ENCODE data around the gene ARHGAP15. TPM values are rescaled to one million over a fixed set of nuclear protein-coding genes. Genes with fewer than 3 reads are reported as not detected.

Gene ARHGAP15
- total RNA-seq, 1 experiment from 2014 or later = 0.42 TPM

DNA sequence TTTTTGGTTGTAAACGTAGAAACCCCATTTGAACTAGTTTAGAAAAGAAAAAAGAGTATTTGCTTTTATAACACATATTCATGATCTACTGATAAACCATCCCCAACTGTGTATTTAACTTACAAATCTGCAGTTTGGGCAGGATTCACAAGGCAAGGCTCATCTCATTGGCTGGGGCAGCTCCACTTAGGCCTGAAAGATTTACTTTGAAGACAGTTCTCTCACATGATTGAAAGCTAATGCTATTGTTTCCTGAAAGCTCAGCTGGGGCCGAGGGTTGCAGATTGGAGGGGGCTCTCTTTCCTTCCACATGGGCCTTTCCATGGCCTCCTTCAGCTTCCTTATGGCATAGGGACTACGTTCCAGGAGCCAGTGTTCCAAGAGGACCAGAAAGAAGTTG is 47.4 kb downstream of the ARHGAP15 start (continued):
- TF ChIP-seq, protein P1, sequence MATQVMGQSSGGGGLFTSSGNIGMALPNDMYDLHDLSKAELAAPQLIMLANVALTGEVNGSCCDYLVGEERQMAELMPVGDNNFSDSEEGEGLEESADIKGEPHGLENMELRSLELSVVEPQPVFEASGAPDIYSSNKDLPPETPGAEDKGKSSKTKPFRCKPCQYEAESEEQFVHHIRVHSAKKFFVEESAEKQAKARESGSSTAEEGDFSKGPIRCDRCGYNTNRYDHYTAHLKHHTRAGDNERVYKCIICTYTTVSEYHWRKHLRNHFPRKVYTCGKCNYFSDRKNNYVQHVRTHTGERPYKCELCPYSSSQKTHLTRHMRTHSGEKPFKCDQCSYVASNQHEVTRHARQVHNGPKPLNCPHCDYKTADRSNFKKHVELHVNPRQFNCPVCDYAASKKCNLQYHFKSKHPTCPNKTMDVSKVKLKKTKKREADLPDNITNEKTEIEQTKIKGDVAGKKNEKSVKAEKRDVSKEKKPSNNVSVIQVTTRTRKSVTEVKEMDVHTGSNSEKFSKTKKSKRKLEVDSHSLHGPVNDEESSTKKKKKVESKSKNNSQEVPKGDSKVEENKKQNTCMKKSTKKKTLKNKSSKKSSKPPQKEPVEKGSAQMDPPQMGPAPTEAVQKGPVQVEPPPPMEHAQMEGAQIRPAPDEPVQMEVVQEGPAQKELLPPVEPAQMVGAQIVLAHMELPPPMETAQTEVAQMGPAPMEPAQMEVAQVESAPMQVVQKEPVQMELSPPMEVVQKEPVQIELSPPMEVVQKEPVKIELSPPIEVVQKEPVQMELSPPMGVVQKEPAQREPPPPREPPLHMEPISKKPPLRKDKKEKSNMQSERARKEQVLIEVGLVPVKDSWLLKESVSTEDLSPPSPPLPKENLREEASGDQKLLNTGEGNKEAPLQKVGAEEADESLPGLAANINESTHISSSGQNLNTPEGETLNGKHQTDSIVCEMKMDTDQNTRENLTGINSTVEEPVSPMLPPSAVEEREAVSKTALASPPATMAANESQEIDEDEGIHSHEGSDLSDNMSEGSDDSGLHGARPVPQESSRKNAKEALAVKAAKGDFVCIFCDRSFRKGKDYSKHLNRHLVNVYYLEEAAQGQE (IDR thresholded peaks at IDR 0.05; ENCODE audit: low read depth) = no peak

DNA sequence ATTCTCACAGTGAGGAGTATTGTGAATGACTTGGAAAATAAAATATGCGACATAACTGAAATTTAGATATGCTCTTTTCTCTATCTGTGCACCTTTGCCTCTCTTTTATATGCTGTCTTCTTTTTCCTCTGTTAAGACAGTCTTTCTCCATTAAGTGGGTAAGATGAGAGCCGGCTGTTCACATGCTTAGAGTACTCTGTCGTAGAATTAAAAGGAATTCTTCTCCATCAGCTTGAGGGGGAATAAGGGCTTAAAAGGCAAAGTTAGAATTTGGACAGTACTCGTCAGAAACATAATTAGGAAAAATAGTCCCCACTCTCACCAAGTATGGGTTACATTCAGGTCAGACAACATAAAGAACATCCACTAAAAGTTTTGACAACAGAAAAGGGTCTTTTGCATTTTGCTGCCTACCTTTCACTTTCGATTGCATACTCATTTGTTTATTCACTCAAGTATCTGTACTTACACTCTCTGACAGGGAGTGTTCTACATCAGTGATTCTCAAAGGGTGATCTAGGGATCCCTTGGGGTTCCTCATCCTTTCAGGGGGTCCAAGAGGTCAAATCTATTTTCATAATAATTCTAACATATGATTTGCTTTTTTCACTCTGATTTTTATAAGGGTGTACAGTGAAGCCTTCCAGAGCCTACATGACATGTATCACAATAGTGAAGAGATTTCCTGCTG is 48.0 kb downstream of the ARHGAP15 start:
- Histone ChIP-seq H3K9me3 (ENCODE audit: control insufficient read depth in 1 of 2, insufficient read depth in 1 of 2, low read depth in 1 of 2, low read length in 2 of 2) (no peaks in the 10 kb centered on the region), H3K36me3 (ENCODE audit: control insufficient read depth in 1 of 2, insufficient read depth in 2 of 2, low read length in 2 of 2) (no peaks in the 10 kb centered on the region), H3K27ac (ENCODE audit: low read depth, low read length) (no peak overlapping the region), H3K4me1 (ENCODE audit: control insufficient read depth in 1 of 2, insufficient read depth in 2 of 2, low read length in 2 of 2) (no peaks in the 10 kb centered on the region), H3K4me2 (ENCODE audit: low read length) (no peak overlapping the region), H3K79me2 (ENCODE audit: insufficient read depth, low read length) (no peaks in the 10 kb centered on the region), H3K27me3 (ENCODE audit: insufficient read depth, low read length) (no peaks in the 10 kb centered on the region; the same call in 1 of the 2 replicates), H3K9me2 (ENCODE audit: insufficient read depth) (no peaks in the 10 kb centered on the region), H3K4me3 (replicated peaks in 1 of 2; ENCODE audit: low read depth in 1 of 2, low read length in 2 of 2) (no peak overlapping the region), H2AFZ (ENCODE audit: low read depth, low read length, poor library complexity, severe bottlenecking) (no peak overlapping the region), H4K20me1 (ENCODE audit: insufficient read depth) (no peaks in the 10 kb centered on the region), H3K9ac (ENCODE audit: low read length) (no peak overlapping the region)
- DNase-seq (ENCODE audit: low read depth, low spot score) (no peak), ATAC-seq (no peak)
- ChIA-PET CTCF (no interaction called here), POLR2A (no interaction called here), RAD21 (ENCODE audit: low non-redundant PET in 1 of 2, low total read pairs in 2 of 2, uncharacterized antibody in 2 of 2, unreplicated experiment in 2 of 2) (no interaction called here)
- intact Hi-C loops (cut with micrococcal nuclease) = no loop called here
- no TSS peak for BruUV-seq (replicated peaks)
- no peak for TF ChIP-seq JUND (IDR thresholded peaks at IDR 0.05)
- TF ChIP-seq ZFX (IDR thresholded peaks at IDR 0.05) = no peak
- no peak for TF ChIP-seq FOSL1 (IDR thresholded peaks at IDR 0.05; ENCODE audit: low read depth)
- TF ChIP-seq, protein P1 (IDR thresholded peaks at IDR 0.05; ENCODE audit: low read depth) = no peak
- TF ChIP-seq EZH2 (IDR thresholded peaks at IDR 0.05) = no peak
- TF ChIP-seq, protein P2, sequence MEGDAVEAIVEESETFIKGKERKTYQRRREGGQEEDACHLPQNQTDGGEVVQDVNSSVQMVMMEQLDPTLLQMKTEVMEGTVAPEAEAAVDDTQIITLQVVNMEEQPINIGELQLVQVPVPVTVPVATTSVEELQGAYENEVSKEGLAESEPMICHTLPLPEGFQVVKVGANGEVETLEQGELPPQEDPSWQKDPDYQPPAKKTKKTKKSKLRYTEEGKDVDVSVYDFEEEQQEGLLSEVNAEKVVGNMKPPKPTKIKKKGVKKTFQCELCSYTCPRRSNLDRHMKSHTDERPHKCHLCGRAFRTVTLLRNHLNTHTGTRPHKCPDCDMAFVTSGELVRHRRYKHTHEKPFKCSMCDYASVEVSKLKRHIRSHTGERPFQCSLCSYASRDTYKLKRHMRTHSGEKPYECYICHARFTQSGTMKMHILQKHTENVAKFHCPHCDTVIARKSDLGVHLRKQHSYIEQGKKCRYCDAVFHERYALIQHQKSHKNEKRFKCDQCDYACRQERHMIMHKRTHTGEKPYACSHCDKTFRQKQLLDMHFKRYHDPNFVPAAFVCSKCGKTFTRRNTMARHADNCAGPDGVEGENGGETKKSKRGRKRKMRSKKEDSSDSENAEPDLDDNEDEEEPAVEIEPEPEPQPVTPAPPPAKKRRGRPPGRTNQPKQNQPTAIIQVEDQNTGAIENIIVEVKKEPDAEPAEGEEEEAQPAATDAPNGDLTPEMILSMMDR (IDR thresholded peaks at IDR 0.05 in 2 of 3, conservative IDR thresholded peaks at IDR 0.05 in 1 of 3; ENCODE audit: borderline replicate concordance in 1 of 3, insufficient read depth in 1 of 3, low read depth in 2 of 3, low read length in 2 of 3) = no peak
- no peak for TF ChIP-seq RAD21 (IDR thresholded peaks at IDR 0.05; ENCODE audit: low read depth)
- no peak for TF ChIP-seq SIN3A (IDR thresholded peaks at IDR 0.05; ENCODE audit: low read depth)
- no peak for TF ChIP-seq ZBTB33 (IDR thresholded peaks at IDR 0.05; ENCODE audit: extremely low read depth, insufficient replicate concordance, low read length)
- TF ChIP-seq EZH2phosphoT487 (IDR thresholded peaks at IDR 0.05; ENCODE audit: borderline replicate concordance) = no peak
- TF ChIP-seq, protein P3, sequence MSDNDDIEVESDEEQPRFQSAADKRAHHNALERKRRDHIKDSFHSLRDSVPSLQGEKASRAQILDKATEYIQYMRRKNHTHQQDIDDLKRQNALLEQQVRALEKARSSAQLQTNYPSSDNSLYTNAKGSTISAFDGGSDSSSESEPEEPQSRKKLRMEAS (IDR thresholded peaks at IDR 0.05) = no peak
- TF ChIP-seq POLR2A (IDR thresholded peaks at IDR 0.05; ENCODE audit: borderline replicate concordance, extremely low read depth, insufficient read depth, insufficient read length) = no peak
